ENCODE results near the gene NR3C2.

NR3C2 gene

DNA sequence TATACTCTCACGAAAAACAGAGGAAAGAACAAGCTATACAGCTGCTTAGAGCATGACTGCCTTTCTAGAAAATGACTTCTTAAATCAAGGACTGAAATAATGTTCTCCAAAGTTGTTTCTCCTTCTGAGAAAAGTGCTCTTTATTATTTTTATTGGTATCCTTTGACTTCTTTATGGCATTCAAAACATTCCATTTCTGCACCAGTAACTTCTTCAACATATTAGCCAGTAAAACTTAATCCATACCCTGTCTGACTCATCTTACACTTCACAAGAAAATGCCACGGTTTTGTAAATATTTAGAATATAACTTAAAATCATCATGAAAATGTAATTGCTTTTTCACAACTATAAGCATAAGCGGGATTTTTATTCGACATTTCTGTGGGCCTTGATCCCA is 180.4 kb downstream of the NR3C2 start:
- DNase-seq, result no peak

- DNase-seq, result no peak
Measured at GRCh38 chr4:148259841-148260240, 182.4 kb downstream of the NR3C2 start.

GRCh38 chr4:148258535-148258934 is 183.7 kb downstream of the NR3C2 start:
- DNase-seq, result no peak

GRCh38 chr4:148255344-148255720 is 186.9 kb downstream of the NR3C2 start:
- DNase-seq, result no peak

DNA sequence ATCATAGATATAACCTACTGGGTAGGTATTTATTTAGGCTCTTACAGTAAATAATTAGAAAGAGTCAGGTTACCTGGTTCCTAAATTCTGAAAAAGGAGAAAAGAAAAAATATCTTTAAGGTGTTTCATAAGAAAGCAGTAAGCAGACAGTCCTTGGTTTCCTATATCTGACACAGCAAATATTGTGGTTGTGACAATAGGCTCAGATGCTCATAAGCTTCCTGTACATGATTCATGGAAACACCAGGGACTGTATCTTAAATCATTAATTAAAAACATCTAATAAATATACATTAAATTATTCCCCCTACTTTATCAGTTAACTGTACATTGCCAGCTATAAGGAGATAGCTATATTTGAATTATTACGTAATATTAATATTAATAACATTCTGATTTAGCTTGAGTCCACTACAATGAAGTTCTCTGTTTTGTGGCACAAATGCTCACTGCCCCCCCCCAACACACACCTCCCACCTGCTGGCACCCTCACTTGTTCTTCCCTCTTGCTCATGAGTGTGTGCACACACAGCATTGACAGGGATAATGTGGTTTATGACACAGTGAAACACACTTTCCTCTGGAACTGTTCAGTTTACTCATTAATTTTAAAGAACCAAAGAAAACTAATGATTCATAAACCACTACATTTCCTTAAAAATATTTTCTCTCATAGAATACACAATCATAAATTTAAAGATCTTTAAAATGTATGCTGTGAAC is 187.4 kb downstream of the NR3C2 start:
- no peak for DNase-seq

GRCh38 chr4:148253768-148254167 is 188.4 kb downstream of the NR3C2 start:
- no peak for DNase-seq

DNA sequence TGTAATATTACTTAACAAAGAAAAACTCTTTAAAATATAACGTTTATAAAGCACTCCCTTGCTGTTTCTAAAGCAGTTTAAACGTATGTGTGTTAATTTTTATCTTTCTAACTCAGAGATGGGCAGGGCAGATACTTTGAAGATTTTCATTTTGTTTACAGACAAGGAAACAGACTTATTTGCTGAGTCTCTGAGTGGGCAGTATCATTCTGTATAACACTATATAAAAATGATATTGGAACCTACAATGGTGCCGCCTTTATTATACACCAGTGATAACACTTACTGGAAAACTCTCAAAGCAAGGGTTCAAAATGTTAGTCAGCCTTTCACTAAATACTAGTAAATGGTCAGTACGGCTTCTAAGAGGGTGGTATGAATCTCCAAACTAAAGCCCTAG is 193.4 kb downstream of the NR3C2 start:
- no peak for DNase-seq

- DNase-seq, result no peak
Measured at GRCh38 chr4:148245015-148245414, 197.2 kb downstream of the NR3C2 start.

GRCh38 chr4:148243837-148244236 is 198.4 kb downstream of the NR3C2 start:
- DNase-seq, result no peak

- DNase-seq, result no peak
Measured at GRCh38 chr4:148240241-148240640, 202.0 kb downstream of the NR3C2 start.

DNA sequence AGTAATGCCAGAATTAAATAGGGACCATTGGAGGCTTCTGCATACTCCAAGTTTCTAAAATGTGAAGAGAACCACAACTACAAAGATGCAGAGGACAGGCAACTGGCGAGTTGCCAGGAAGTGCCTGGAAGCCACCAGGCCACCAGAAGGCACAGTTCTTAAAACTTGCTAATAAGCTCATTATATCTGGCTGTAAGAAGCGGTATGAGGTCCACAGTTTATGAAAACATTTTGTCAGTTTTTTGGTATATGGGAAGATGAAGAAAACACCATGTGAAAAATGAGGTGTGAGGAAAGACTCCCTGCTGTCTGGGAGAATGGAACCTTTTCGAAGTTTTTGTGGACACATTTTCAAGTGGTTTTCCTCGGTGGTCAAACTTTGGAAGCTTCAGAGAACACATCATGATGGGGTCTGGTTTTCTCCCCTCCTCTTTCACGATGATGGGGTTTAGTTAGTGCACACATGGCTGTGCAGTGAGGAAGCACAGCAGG is 202.7 kb downstream of the NR3C2 start:
- no peak for DNase-seq

GRCh38 chr4:148238811-148239493 is 203.3 kb downstream of the NR3C2 start:
- no peak for DNase-seq

GRCh38 chr4:148238086-148238485 is 204.1 kb downstream of the NR3C2 start:
- DNase-seq, result no peak

- DNase-seq, result no peak
Measured at GRCh38 chr4:148235809-148236208, 206.4 kb downstream of the NR3C2 start.

GRCh38 chr4:148229798-148230197 is 212.4 kb downstream of the NR3C2 start:
- no peak for DNase-seq

DNA sequence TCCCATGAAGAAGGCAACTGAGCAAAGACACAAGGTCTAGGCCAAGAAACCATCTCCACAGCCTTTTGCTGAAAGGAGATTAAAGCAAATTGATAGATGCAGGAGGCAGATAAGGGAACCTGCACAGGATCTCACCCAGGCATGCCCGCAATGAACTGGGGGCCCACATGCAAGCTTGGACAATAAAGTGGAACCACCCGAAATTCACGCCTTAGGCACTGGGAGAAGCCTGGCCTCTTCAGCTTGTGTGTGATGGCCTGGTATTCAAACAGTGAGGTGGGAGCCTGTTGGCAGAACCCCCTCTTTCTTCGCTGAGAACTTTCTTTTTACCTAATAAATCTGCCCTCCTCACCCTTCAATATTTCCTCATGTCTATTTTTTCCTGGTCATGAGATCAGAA is 213.2 kb downstream of the NR3C2 start:
- DNase-seq, result no peak

GRCh38 chr4:148227147-148227546 is 215.1 kb downstream of the NR3C2 start:
- DNase-seq, result no peak

GRCh38 chr4:148226341-148226740 is 215.9 kb downstream of the NR3C2 start:
- DNase-seq, result no peak

DNA sequence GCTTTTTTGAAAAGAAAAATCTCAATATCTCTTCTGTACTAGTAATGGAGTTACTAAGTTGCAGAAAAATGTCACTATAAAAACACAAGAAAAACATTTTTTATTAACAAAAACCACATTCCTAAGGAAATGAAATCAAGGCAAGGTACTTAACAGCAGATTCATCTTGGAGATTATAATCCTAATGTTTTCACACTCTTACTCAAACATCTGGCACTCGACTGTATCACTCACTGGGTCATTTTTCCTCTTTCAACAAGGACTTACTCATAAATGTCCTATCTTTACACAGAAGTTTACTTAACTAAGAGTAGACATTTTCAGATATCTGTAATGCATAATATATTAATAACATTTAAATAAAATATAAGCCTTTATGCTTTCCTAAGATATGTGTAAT is 216.6 kb downstream of the NR3C2 start:
- DNase-seq, result no peak

- DNase-seq, result no peak
Measured at GRCh38 chr4:148224476-148224875, 217.7 kb downstream of the NR3C2 start.

DNA sequence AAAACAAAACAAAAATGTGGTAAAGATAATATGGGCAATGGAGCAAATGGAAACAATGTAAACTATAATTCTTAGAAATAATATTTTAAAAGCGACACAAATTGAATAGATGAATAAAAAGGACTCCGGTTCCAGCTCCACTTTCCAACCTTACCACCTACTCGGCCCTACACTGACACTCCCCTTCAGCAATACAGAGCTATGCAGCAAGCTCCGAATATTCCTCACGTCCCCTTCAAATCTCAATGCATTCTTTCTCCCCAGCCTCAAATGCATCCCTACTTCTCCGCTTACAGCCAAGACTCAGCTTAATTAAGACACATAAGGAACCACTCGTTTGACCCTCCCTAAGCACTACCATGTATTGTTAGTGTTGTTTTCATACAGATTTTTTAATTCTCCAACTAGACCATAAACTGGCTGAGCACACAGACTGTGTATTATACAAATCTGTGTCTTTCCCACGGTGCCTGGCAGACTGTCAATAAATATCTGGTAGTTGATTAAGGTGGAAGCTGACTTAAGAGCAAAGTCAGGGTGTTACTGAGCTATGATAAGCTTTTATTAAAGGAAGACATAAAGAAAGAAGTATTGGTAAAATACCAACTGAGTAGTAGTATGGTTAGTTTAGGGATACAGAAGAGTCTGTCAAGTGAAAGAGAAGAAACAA is 219.1 kb downstream of the NR3C2 start:
- no peak for DNase-seq

DNA sequence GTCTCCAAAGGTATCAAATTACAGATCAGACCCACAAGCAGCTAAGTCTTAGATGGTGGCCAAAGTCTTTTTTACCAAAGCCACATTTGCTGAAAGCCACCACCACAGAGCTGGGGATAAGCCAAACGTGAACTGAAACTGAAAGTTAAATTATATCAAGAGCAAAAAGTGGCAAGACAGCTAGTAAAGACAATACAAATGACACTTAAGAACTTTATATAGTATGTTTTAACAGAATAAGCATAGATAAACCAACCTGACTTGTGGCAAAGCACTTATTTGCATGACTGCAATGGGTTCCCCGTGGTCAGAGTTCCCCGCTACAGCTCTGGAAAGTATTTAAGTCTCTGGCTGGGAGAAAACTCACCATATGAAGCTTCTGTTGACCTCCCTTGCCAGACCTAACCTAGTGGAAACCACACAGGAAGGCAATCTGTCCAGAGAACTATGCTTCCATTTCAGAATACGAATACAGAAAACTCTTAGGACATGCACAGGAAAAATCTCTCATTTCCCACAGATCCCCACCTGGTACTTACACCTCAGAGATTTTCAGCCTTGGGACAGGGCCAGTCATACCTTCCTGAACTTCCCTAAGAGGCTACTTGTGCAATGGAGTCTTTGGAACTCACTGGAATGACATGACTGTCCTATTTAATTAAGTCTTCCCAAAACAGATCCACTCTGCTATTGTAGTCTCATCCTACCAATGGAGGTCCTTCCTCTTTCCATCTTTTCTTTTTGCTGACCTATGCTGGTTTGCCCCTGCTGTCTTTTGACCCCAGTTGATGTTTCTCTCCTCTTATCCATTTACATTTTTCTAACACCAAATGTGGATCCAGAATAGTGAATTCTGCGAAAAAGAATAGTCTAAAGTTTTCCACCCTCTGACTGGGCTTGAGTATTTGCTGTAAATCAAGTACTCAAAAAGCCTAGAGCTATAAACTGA is 225.1 kb downstream of the NR3C2 start:
- peak in 1 of 14 donors; percentile 46 for DNase-seq
